Mononuclear cell (primary cell): ENCODE results near the gene PAK1. TPM values are rescaled to one million over a fixed set of nuclear protein-coding genes. Genes with fewer than 3 reads are reported as not detected.

ENCODE experiments used
- H3K27me3 ChIP-seq: 2 replicates; pipeline ENCODE4 v1.6.0; 2011; ENCODE audit warnings: low read length, control low read depth; ENCODE audit not compliant: insufficient read depth
- H3K4me1 ChIP-seq: 2 replicates; pipeline ENCODE4 v1.5.1; 2011; ENCODE audit warnings: mild to moderate bottlenecking, low read length, control low read depth; ENCODE audit not compliant: insufficient read depth
- H3K4me3 ChIP-seq: 2 replicates; pipeline ENCODE4 v1.5.1; 2011; ENCODE audit warnings: mild to moderate bottlenecking, low read length, moderate library complexity
- H3K9me3 ChIP-seq: 2 replicates; pipeline ENCODE4 v1.5.1; 2011; ENCODE audit warnings: low read depth, mild to moderate bottlenecking, control low read depth, low read length
- total RNA-seq: library from RNA; depleted of rRNA; stranded (reverse); fragments of >200 nt; gene quantifications from one replicate; pipeline ENCODE4 v1.2.3, GENCODE V29; 2012

Gene PAK1
- total RNA-seq, 1 donor = 29.2 TPM

GRCh38 chr11:77435972-77436371 lies 37.9 kb downstream of the PAK1 start:
- no peaks in the 10 kb centered on the region for H3K27me3 ChIP-seq
- H3K9me3 ChIP-seq = no peaks in the 10 kb centered on the region
- H3K4me1 ChIP-seq = peaks cover 8% of the 10 kb centered on the region
- H3K4me3 ChIP-seq = no peak overlapping the region

GRCh38 chr11:77431813-77432212 lies 42.1 kb downstream of the PAK1 start:
- H3K27me3 ChIP-seq = no peaks in the 10 kb centered on the region
- H3K9me3 ChIP-seq = no peaks in the 10 kb centered on the region
- peaks cover 5% of the 10 kb centered on the region for H3K4me1 ChIP-seq
- H3K4me3 ChIP-seq = no peak overlapping the region

DNA sequence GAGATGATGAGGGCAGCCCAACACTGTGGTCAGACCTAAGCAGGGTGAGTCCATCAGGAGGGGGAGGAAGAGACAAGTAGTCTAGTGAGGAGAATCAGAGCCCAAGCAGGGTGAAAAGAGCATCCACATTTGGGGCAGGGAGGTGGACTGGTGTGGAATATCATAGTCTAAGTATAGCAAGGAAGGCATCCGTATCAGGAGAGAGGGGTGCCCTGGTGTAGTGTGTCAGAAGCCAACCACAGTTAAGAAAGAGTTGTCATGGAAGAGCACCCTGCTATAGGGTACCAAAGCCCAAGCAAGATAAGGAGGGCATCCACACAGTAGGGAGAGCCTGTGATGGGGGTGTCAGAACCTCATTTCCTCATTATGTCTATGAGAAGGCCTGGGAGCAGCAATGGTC lies 45.3 kb downstream of the PAK1 start:
- Histone ChIP-seq H3K9me3 (no peaks in the 10 kb centered on the region), H3K4me3 (no peak overlapping the region), H3K27me3 (no peaks in the 10 kb centered on the region), H3K4me1 (no peaks in the 10 kb centered on the region)

GRCh38 chr11:77425346-77425745 lies 48.5 kb downstream of the PAK1 start:
- Histone ChIP-seq H3K9me3 (no peaks in the 10 kb centered on the region), H3K4me3 (no peak overlapping the region), H3K27me3 (no peaks in the 10 kb centered on the region), H3K4me1 (no peaks in the 10 kb centered on the region)

- no peaks in the 10 kb centered on the region for H3K4me1 ChIP-seq
- no peaks in the 10 kb centered on the region for H3K27me3 ChIP-seq
- H3K9me3 ChIP-seq = no peaks in the 10 kb centered on the region
- H3K4me3 ChIP-seq = no peak overlapping the region
These were observed 49.2 kb downstream of the PAK1 start for GRCh38 chr11:77424644-77425043.

DNA sequence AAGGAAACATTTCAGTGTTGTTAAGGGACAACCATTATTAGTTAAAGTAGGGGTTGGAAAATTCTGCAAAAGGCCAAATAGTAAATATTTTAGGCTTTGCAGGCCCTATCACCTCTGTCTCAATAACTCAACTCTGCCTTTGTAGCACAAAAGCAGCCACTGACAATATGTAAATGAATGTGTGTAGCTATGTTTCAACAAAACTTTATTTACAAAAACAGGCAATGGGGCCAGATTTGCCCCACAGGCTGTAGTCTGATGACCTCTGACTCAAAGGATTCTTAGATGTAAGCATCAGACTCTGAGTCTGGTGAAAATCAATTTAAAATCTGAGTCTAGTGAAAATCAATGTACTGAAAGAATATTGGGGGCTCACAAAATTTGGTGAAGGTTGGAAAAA lies 50.3 kb downstream of the PAK1 start:
- Histone ChIP-seq H3K4me3 (no peak overlapping the region), H3K27me3 (no peaks in the 10 kb centered on the region), H3K4me1 (peaks cover 8% of the 10 kb centered on the region), H3K9me3 (no peaks in the 10 kb centered on the region)

DNA sequence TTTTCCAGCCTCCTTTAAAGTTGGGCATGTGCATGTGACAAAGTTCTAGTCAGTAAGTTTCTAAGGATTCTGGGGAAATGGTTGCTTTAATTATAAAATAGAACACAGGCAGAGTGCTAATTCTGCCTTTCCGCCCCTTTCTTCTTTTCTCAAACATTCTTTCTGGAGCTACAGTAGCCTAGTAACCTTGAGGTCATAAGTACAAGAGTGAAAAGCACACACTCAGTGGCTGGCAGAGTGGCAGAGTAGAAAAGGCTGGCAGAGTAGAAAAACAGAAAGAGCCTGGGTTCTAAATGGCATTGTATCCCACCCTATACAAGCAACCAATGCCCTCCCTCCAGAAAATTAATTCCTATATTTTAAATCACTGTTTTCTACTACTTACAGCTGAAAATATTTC lies 51.2 kb downstream of the PAK1 start:
- Histone ChIP-seq H3K9me3 (no peaks in the 10 kb centered on the region), H3K4me3 (no peak overlapping the region), H3K4me1 (peaks cover 16% of the 10 kb centered on the region), H3K27me3 (no peaks in the 10 kb centered on the region)

DNA sequence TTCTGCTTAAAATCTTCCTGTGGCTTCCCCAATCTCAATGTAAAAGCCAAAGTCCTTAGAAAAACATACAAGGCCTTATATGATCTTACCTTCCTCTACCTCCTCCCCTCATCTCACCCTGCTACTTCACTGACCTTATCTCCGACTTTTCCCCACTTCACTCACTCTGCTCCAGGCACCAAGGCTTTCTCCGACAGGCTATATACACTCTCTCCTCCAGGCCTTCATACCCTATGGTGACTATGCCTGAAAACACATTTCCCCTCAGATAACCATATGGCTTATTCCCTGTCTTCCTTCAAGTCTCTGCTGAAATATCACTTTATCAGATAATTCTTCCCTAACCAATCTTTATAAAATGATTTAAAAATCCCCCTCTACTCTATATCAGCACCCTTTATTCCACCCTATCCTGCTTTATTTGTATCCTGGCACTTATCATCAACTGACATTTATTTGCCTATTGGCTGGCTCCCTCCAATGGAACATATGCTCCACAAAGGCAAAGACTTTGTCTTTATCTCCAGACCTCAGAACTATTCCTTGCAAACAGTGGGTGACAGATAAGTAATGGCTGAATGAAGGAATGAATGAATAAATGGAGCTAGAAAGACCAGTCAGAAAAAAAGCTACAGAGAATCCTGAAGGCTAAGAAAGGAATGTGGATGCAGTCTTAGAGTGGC lies 52.7 kb downstream of the PAK1 start:
- no peaks in the 10 kb centered on the region for H3K27me3 ChIP-seq
- peaks cover 17% of the 10 kb centered on the region for H3K4me1 ChIP-seq
- H3K4me3 ChIP-seq = no peak overlapping the region
- H3K9me3 ChIP-seq = no peaks in the 10 kb centered on the region

GRCh38 chr11:77418971-77419597 lies 54.8 kb downstream of the PAK1 start:
- Histone ChIP-seq H3K4me3 (no peak overlapping the region), H3K9me3 (no peaks in the 10 kb centered on the region), H3K4me1 (peaks cover 17% of the 10 kb centered on the region), H3K27me3 (no peaks in the 10 kb centered on the region)

- H3K4me3 ChIP-seq = no peak overlapping the region
These were observed 55.5 kb downstream of the PAK1 start for GRCh38 chr11:77418155-77418970.

GRCh38 chr11:77416357-77416756 lies 57.5 kb downstream of the PAK1 start:
- Histone ChIP-seq H3K9me3 (no peaks in the 10 kb centered on the region), H3K4me3 (no peak overlapping the region), H3K27me3 (no peaks in the 10 kb centered on the region), H3K4me1 (peaks cover 26% of the 10 kb centered on the region)

More at GRCh38 chr11:77418155-77418970, 55.5 kb downstream of the PAK1 start:
- H3K9me3 ChIP-seq = no peaks in the 10 kb centered on the region
- peaks cover 17% of the 10 kb centered on the region for H3K4me1 ChIP-seq
- H3K27me3 ChIP-seq = no peaks in the 10 kb centered on the region

DNA sequence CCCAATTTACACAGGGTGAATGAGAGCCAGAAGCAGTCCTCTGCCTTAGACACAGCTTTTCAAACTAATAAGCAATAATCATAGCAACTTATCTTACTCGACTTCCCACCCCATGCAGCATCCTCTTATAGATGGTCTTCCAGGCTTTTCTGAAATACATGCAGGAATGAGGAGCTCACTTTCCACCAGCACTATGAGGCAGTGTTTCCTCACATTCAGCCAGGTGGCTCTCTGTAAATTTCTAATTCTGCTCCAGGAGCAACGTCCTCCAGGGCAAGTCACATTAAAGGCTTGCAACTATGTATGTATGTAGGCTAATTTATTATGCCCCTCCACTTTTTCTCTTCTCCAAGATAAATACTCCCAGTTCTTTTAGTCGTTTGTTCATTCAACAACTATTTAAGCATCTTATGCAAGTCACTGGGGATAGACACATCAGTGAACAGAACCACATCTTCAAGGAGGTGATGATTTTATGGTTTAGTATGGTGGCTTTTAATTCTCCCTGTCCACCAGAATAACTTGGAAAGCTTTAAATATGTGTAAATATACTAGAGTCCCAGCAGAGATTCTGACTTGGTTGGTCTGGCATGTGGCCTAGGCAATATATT lies 59.9 kb downstream of the PAK1 start:
- no peaks in the 10 kb centered on the region for H3K27me3 ChIP-seq
- H3K9me3 ChIP-seq = no peaks in the 10 kb centered on the region
- peaks cover 43% of the 10 kb centered on the region for H3K4me1 ChIP-seq
- no peak overlapping the region for H3K4me3 ChIP-seq

DNA sequence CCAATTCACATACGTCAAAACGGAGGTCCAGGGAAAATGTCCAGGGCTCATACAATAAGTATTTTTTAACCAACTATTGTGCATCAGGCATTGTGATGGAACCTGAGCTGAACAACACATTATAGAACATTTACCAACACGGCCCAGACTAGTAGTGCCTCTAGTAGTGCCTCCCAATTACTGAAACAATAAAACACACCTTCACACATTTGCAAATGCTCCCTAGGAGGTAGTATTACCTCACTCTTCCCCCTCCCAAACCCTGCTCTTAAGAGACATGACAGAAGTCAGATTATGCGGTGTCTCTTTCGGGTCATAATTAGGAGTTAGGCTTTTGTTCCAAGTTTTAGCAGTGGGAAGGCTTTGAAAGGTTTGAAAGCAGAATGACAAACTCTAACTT lies 61.1 kb downstream of the PAK1 start:
- peaks cover 44% of the 10 kb centered on the region for H3K4me1 ChIP-seq
- no peaks in the 10 kb centered on the region for H3K9me3 ChIP-seq
- H3K27me3 ChIP-seq = no peaks in the 10 kb centered on the region
- no peak overlapping the region for H3K4me3 ChIP-seq

DNA sequence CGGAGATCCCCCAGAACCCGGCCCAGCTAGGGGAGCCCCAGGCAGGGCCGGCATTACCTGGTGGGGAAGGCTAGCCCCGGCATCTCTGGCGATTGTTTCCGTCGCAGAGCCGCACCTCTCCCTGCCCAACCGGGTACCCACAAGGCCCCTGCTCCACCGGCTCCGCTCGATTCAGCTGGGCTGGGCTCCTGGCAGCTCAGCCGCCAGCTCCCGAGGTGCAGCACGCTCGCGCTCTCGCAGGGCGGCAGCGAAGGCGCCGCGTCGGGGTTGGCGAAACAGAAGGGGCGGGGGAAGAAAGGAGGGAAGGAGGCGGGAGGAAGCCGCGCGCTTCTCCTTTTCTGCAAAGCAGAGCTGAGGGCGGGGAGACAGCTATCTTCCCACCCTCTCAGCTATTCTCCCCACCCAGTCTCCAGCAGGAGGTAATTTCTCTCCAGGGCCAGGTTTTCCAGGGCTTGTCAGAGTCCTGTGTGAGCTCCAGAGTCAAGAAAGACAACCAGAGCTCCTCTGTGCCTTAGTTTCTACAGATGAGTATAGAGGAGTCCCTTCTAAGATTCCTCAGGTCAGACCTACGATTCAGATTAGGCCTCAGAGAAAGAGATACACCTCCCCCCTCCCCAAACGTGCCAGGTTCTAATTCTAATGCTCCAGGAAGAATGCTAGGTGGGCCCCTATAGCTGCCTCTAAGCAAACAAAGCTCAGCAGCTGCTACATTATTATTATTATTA lies 62.0 kb downstream of the PAK1 start:
- peaks cover 51% of the 10 kb centered on the region for H3K4me1 ChIP-seq
- no peaks in the 10 kb centered on the region for H3K27me3 ChIP-seq
- H3K4me3 ChIP-seq = peak overlapping the region; percentile 66
- no peaks in the 10 kb centered on the region for H3K9me3 ChIP-seq
